Liver (tissue), 3 donors: ENCODE measurements around the gene DNM2.

Source experiments
- GABPA ChIP-seq, 2 donors: IDR thresholded peaks in 1 of 2; conservative IDR thresholded peaks in 1 of 2; 2 replicates each; pipeline ENCODE4 v1.6.1; 2016; ENCODE audit warnings: antibody characterized with exemption in 2 of 2, mild to moderate bottlenecking in 1 of 2, moderate library complexity in 1 of 2
- JUND ChIP-seq, 2 donors: IDR thresholded peaks; 2 replicates each; pipeline ENCODE4 v1.6.1; 2016; ENCODE audit warnings: antibody characterized with exemption in 2 of 2
- RAD21 ChIP-seq, 2 donors: IDR thresholded peaks; 2 replicates each; pipeline ENCODE4 v1.6.1; 2016; ENCODE audit warnings: antibody characterized with exemption in 2 of 2, mild to moderate bottlenecking in 2 of 2
- RXRA ChIP-seq, 2 donors: IDR thresholded peaks; 2 replicates each; pipeline ENCODE4 v1.6.1; 2017 to 2018; ENCODE audit warnings: antibody characterized with exemption in 2 of 2, mild to moderate bottlenecking in 1 of 2
- TAF1 ChIP-seq: conservative IDR thresholded peaks from 2 replicates; pipeline ENCODE4 v1.6.1; 2016; ENCODE audit warnings: antibody characterized with exemption, mild to moderate bottlenecking
- YY1 ChIP-seq: IDR thresholded peaks from 2 replicates; pipeline ENCODE4 v1.6.1; 2016; ENCODE audit warnings: antibody characterized with exemption, mild to moderate bottlenecking
- TF ChIP-seq, protein P1 (sequence below): IDR thresholded peaks from 2 replicates; pipeline ENCODE4 v1.6.1; 2016; ENCODE audit warnings: antibody characterized with exemption
- TF ChIP-seq, protein P2 (sequence below): fragments of 150-350 bp; IDR thresholded peaks from 2 replicates; pipeline ENCODE4 v1.5.1; 2017; ENCODE audit warnings: improper control_type of control experiment, low read depth, low read length; ENCODE audit not compliant: missing input control
- TF ChIP-seq, protein P3 (sequence below): IDR thresholded peaks from 2 replicates; pipeline ENCODE4 v1.6.1; 2016; ENCODE audit warnings: antibody characterized with exemption, mild to moderate bottlenecking
- donor health status: healthy.
- donor health status: healthy.

DNA sequence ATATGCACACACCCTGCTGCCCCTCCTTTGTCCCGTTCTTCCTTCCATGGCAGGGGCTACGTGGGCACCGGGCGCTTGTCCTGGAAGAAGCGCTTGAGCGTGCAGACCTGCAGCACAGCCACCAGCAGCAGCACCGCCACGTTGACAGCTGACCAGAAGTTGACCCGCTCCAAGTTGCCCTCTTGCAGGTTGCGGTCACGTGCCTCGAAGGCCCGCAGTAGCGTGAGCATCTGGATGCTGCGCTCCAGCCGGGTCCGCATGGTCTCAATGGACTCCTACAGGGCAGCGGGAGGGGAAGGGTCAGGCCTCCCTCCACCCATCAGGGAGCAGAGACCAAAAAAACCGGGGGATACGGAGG lies 115.0 kb downstream of the DNM2 start:
- TF ChIP-seq JUND (IDR thresholded peaks at IDR 0.05) (no peak), GABPA (IDR thresholded peaks at IDR 0.05 in 1 of 2, conservative IDR thresholded peaks at IDR 0.05 in 1 of 2) (no peak), RXRA (IDR thresholded peaks at IDR 0.05) (no peak), RAD21 (IDR thresholded peaks at IDR 0.05) (no peak), YY1 (no peak), TAF1 (no peak)
- TF ChIP-seq, protein P1, sequence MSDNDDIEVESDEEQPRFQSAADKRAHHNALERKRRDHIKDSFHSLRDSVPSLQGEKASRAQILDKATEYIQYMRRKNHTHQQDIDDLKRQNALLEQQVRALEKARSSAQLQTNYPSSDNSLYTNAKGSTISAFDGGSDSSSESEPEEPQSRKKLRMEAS, result no peak
- TF ChIP-seq, protein P2, sequence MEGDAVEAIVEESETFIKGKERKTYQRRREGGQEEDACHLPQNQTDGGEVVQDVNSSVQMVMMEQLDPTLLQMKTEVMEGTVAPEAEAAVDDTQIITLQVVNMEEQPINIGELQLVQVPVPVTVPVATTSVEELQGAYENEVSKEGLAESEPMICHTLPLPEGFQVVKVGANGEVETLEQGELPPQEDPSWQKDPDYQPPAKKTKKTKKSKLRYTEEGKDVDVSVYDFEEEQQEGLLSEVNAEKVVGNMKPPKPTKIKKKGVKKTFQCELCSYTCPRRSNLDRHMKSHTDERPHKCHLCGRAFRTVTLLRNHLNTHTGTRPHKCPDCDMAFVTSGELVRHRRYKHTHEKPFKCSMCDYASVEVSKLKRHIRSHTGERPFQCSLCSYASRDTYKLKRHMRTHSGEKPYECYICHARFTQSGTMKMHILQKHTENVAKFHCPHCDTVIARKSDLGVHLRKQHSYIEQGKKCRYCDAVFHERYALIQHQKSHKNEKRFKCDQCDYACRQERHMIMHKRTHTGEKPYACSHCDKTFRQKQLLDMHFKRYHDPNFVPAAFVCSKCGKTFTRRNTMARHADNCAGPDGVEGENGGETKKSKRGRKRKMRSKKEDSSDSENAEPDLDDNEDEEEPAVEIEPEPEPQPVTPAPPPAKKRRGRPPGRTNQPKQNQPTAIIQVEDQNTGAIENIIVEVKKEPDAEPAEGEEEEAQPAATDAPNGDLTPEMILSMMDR, result no peak
- TF ChIP-seq, protein P3, sequence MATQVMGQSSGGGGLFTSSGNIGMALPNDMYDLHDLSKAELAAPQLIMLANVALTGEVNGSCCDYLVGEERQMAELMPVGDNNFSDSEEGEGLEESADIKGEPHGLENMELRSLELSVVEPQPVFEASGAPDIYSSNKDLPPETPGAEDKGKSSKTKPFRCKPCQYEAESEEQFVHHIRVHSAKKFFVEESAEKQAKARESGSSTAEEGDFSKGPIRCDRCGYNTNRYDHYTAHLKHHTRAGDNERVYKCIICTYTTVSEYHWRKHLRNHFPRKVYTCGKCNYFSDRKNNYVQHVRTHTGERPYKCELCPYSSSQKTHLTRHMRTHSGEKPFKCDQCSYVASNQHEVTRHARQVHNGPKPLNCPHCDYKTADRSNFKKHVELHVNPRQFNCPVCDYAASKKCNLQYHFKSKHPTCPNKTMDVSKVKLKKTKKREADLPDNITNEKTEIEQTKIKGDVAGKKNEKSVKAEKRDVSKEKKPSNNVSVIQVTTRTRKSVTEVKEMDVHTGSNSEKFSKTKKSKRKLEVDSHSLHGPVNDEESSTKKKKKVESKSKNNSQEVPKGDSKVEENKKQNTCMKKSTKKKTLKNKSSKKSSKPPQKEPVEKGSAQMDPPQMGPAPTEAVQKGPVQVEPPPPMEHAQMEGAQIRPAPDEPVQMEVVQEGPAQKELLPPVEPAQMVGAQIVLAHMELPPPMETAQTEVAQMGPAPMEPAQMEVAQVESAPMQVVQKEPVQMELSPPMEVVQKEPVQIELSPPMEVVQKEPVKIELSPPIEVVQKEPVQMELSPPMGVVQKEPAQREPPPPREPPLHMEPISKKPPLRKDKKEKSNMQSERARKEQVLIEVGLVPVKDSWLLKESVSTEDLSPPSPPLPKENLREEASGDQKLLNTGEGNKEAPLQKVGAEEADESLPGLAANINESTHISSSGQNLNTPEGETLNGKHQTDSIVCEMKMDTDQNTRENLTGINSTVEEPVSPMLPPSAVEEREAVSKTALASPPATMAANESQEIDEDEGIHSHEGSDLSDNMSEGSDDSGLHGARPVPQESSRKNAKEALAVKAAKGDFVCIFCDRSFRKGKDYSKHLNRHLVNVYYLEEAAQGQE, result no peak
